SK-N-SH (cell line): ENCODE measurements around the gene ZNF474. TPM values are rescaled to one million over a fixed set of nuclear protein-coding genes. Genes with fewer than 3 reads are reported as not detected.
A peak's percentile ranks its signal among the peaks of the same experiment; 100 is the strongest.

Experiments
- CTCF ChIA-PET: fragments of 300-600, 350-600 bp; formaldehyde crosslinking; extraction: SDS; loops from one replicate; lab custom pipeline; 2021; lab: Yijun Ruan, JAX
- POLR2A ChIA-PET: fragments of 350-600 bp; sonication (Branson Sonifier 250); formaldehyde crosslinking; extraction: SDS; loops from one replicate; lab custom pipeline; 2020; ENCODE audit warnings: antibody characterized with exemption, inconsistent platforms; lab: Yijun Ruan, JAX
- DNase-seq: peaks from one replicate; pipeline ENCODE4 v3.0.0; 2012
- H2AFZ ChIP-seq: fragments of 200-600 bp; sonication (generic); 2 replicates; pipeline ENCODE4 v1.8.1; 2016; ENCODE audit warnings: antibody characterized with exemption, mild to moderate bottlenecking, low read depth
- H3F3A ChIP-seq: fragments of 200-600 bp; sonication (generic); replicated peaks from 2 replicates; pipeline ENCODE3; 2016; ENCODE audit warnings: antibody characterized with exemption, mild to moderate bottlenecking; ENCODE audit not compliant: insufficient read depth
- H3K27ac ChIP-seq, 2 experiments: fragments of 200-500 bp in 1 of 2; fragments of 200-600 bp in 1 of 2; sonication (Bioruptor generic) in 1 of 2; sonication (generic), shearing (Covaris generic) in 1 of 2; 2 replicates each; pipeline versions ENCODE4 v1.5.1 to v1.6.1; 2014 to 2016; ENCODE audit warnings: low read depth in 2 of 2, inconsistent platforms in 1 of 2, low read length in 1 of 2, mild to moderate bottlenecking in 1 of 2, mixed read lengths in 1 of 2
- H3K27me3 ChIP-seq: fragments of 200-600 bp; sonication (generic), shearing (Covaris generic); 2 replicates; pipeline ENCODE4 v1.6.1; 2016; ENCODE audit warnings: mixed run types; ENCODE audit not compliant: insufficient read depth
- H3K36me3 ChIP-seq, 2 experiments: fragments of 200-500 bp in 1 of 2; fragments of 200-600 bp in 1 of 2; sonication (Bioruptor generic) in 1 of 2; sonication (generic) in 1 of 2; replicated peaks in 1 of 2; 2 replicates each; pipeline versions ENCODE3 to v1.5.1; 2014 to 2016; ENCODE audit warnings: low read length in 1 of 2, mild to moderate bottlenecking in 1 of 2; ENCODE audit not compliant: insufficient read depth in 2 of 2, control insufficient read depth in 1 of 2
- H3K4me1 ChIP-seq, 2 experiments: fragments of 200-500 bp in 1 of 2; fragments of 200-600 bp in 1 of 2; sonication (Bioruptor generic) in 1 of 2; sonication (generic), shearing (Covaris generic) in 1 of 2; 2 replicates each; pipeline versions ENCODE4 v1.5.1 to v1.6.1; 2014 to 2016; ENCODE audit warnings: low read depth in 1 of 2, low read length in 1 of 2, mixed run types in 1 of 2; ENCODE audit not compliant: insufficient read depth in 2 of 2, control insufficient read depth in 1 of 2
- H3K4me2 ChIP-seq: fragments of 200-600 bp; sonication (generic), shearing (Covaris generic); 2 replicates; pipeline ENCODE4 v1.6.1; 2017; ENCODE audit warnings: mixed run types
- H3K4me3 ChIP-seq, 2 experiments: fragments of 200-500 bp in 1 of 2; fragments of 200-600 bp in 1 of 2; sonication (Bioruptor generic) in 1 of 2; sonication (generic), shearing (Covaris generic) in 1 of 2; 2 replicates each; pipeline versions ENCODE4 v1.5.1 to v1.8.1; 2014 to 2016; ENCODE audit warnings: low read depth in 2 of 2, inconsistent platforms in 1 of 2, low read length in 1 of 2, mild to moderate bottlenecking in 1 of 2, mixed read lengths in 1 of 2, moderate library complexity in 1 of 2
- H3K79me2 ChIP-seq: fragments of 200-600 bp; sonication (generic); 2 replicates; pipeline ENCODE4 v1.8.1; 2017; ENCODE audit warnings: mild to moderate bottlenecking; ENCODE audit not compliant: insufficient read depth
- H3K9ac ChIP-seq: fragments of 200-600 bp; sonication (generic); 2 replicates; pipeline ENCODE4 v1.6.1; 2017; ENCODE audit warnings: mixed run types
- H3K9me2 ChIP-seq: fragments of 200-600 bp; sonication (generic); 2 replicates; pipeline ENCODE4 v1.6.1; 2017; ENCODE audit warnings: mixed run types
- H3K9me3 ChIP-seq: fragments of 200-600 bp; sonication (generic); 2 replicates; pipeline ENCODE4 v1.6.1; 2017; ENCODE audit warnings: mixed run types, mild to moderate bottlenecking, moderate library complexity
- H4K20me1 ChIP-seq: fragments of 200-600 bp; sonication (generic); 2 replicates; pipeline ENCODE4 v1.6.1; 2017; ENCODE audit warnings: mild to moderate bottlenecking, mixed run types; ENCODE audit not compliant: insufficient read depth
- FOXM1 ChIP-seq: IDR thresholded peaks from 2 replicates; pipeline ENCODE4 v1.4.0; 2012; ENCODE audit warnings: low read depth, mild to moderate bottlenecking
- MXI1 ChIP-seq: IDR thresholded peaks from 2 replicates; pipeline ENCODE4 v1.6.1; 2012; ENCODE audit warnings: mild to moderate bottlenecking, low read depth, low read length, improper control_type of control experiment
- RAD21 ChIP-seq: IDR thresholded peaks from 2 replicates; pipeline ENCODE4 v1.6.1; 2012; ENCODE audit warnings: mild to moderate bottlenecking, low read length
- RCOR1 ChIP-seq: fragments of 150-350 bp; IDR thresholded peaks from 2 replicates; pipeline ENCODE4 v1.6.1; 2017; ENCODE audit warnings: antibody characterized with exemption, low read length
- RXRA ChIP-seq: IDR thresholded peaks from 2 replicates; pipeline ENCODE4 v1.4.0; 2012; ENCODE audit warnings: low read depth, mild to moderate bottlenecking, borderline replicate concordance
- SMC3 ChIP-seq: IDR thresholded peaks from 2 replicates; pipeline ENCODE4 v1.6.1; 2012; ENCODE audit warnings: low read depth, low read length, improper control_type of control experiment
- TAF1 ChIP-seq: IDR thresholded peaks from 2 replicates; pipeline ENCODE4 v1.6.1; 2012; ENCODE audit warnings: low read depth, mild to moderate bottlenecking, low read length, moderate library complexity, borderline replicate concordance
- TEAD4 ChIP-seq: IDR thresholded peaks from 2 replicates; pipeline ENCODE4 v1.4.0; 2012; ENCODE audit warnings: mild to moderate bottlenecking, borderline replicate concordance; ENCODE audit not compliant: insufficient read depth
- YY1 ChIP-seq: IDR thresholded peaks from 2 replicates; pipeline ENCODE4 v1.4.0; 2012; ENCODE audit warnings: low read depth, mild to moderate bottlenecking
- WGBS: methylation state at CpG from one replicate; pipeline ENCODE4 v1.1.6; 2017; ENCODE audit warnings: low lambda C conversion rate; 5-methylcytosine and 5-hydroxymethylcytosine counted together
- polyA plus RNA-seq, 3 experiments: library from polyadenylated mRNA; depleted of rRNA; stranded (reverse); fragments of >200 nt; gene quantifications; 2 replicates each; pipeline ENCODE4 v1.2.3, GENCODE V29; 2012
- TF ChIP-seq, protein P1 (sequence below): fragments of 200-600 bp; sonication (generic); IDR thresholded peaks from 2 replicates; pipeline ENCODE4 v1.6.1; 2017; ENCODE audit warnings: antibody characterized with exemption, mild to moderate bottlenecking, moderate library complexity
- TF ChIP-seq, protein P2 (sequence below): IDR thresholded peaks from 2 replicates; pipeline ENCODE4 v1.4.0; 2012; ENCODE audit warnings: low read depth, borderline replicate concordance
- TF ChIP-seq, protein P3 (sequence below): IDR thresholded peaks from 2 replicates; pipeline ENCODE4 v1.6.1; 2012; ENCODE audit warnings: mild to moderate bottlenecking, low read depth, low read length, moderate library complexity
- TF ChIP-seq, protein P4 (sequence below): IDR thresholded peaks from 2 replicates; pipeline ENCODE4 v1.4.0; 2012; ENCODE audit warnings: low read depth, borderline replicate concordance

The ZNF474 gene
- polyA plus RNA-seq, 1 of the 3 experiments (the other 2 are of a cell fraction), result 0.08 TPM

DNA sequence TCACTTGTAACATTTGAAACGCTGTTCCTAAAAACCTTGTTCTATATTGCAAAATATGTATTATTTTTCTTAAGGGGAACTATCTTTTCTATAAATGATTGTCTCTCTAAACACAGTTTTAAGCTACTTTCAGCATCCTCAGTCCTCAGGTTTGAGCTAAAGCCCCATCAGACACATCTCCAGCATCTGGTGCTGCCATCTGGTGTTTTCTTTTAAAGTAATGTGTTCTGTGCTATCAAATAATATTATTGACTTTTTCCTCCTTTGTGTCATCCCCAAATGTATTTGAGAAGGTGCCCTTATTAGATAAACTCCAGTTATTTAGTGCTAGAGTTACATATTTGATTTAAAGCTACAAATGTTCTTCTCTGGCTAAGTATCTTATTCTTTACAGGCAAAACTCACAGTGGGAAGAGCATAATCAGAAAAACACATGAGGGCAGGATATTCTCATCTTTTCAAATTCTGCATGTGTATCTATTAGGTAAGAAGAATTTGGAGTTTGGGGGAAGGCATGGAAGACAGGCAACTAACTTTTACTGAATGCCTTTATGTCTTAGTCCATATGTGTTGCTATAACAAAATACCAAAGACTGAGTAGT is 27.5 kb downstream of the ZNF474 start:
- H3K79me2 ChIP-seq, result no peaks in the 10 kb centered on the region
- H3K4me3 ChIP-seq, result no peak overlapping the region
- H3K36me3 ChIP-seq, result no peaks in the 10 kb centered on the region
- POLR2A ChIA-PET, result interaction anchor here (0.6 kb wide), 1 partner anchor 189 kb away, joined by 3 read pairs; no protein-coding TSS in a partner anchor
- H3K27me3 ChIP-seq, result no peaks in the 10 kb centered on the region
- peaks cover 34% of the 10 kb centered on the region for H3F3A ChIP-seq
- H3K27ac ChIP-seq, result 0 out of 4 replicates have a peak overlapping the region, but pooled peaks of 1 of the 2 experiments have one; percentile 23
- no peaks in the 10 kb centered on the region for H3K9me3 ChIP-seq
- 8% methylated on average over 1 of the region's 1 CpG for WGBS
- no peaks in the 10 kb centered on the region for H3K9me2 ChIP-seq
- H3K4me2 ChIP-seq, result no peak overlapping the region
- H3K4me1 ChIP-seq, result peaks cover 3 to 33% of the 10 kb centered on the region in 2 experiments
- TF ChIP-seq YY1 (no peak), SMC3 (peak; percentile 53), RCOR1 (peak; percentile 13; the same call in 1 of the 2 replicates), TEAD4 (no peak), FOXM1 (no peak), TAF1 (no peak), RAD21 (peak; percentile 75), MXI1 (no peak), RXRA (no peak)
- TF ChIP-seq, protein P1, sequence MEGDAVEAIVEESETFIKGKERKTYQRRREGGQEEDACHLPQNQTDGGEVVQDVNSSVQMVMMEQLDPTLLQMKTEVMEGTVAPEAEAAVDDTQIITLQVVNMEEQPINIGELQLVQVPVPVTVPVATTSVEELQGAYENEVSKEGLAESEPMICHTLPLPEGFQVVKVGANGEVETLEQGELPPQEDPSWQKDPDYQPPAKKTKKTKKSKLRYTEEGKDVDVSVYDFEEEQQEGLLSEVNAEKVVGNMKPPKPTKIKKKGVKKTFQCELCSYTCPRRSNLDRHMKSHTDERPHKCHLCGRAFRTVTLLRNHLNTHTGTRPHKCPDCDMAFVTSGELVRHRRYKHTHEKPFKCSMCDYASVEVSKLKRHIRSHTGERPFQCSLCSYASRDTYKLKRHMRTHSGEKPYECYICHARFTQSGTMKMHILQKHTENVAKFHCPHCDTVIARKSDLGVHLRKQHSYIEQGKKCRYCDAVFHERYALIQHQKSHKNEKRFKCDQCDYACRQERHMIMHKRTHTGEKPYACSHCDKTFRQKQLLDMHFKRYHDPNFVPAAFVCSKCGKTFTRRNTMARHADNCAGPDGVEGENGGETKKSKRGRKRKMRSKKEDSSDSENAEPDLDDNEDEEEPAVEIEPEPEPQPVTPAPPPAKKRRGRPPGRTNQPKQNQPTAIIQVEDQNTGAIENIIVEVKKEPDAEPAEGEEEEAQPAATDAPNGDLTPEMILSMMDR, result peak; percentile 71
- TF ChIP-seq, protein P2, sequence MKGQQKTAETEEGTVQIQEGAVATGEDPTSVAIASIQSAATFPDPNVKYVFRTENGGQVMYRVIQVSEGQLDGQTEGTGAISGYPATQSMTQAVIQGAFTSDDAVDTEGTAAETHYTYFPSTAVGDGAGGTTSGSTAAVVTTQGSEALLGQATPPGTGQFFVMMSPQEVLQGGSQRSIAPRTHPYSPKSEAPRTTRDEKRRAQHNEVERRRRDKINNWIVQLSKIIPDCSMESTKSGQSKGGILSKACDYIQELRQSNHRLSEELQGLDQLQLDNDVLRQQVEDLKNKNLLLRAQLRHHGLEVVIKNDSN, result no peak
- TF ChIP-seq, protein P3, sequence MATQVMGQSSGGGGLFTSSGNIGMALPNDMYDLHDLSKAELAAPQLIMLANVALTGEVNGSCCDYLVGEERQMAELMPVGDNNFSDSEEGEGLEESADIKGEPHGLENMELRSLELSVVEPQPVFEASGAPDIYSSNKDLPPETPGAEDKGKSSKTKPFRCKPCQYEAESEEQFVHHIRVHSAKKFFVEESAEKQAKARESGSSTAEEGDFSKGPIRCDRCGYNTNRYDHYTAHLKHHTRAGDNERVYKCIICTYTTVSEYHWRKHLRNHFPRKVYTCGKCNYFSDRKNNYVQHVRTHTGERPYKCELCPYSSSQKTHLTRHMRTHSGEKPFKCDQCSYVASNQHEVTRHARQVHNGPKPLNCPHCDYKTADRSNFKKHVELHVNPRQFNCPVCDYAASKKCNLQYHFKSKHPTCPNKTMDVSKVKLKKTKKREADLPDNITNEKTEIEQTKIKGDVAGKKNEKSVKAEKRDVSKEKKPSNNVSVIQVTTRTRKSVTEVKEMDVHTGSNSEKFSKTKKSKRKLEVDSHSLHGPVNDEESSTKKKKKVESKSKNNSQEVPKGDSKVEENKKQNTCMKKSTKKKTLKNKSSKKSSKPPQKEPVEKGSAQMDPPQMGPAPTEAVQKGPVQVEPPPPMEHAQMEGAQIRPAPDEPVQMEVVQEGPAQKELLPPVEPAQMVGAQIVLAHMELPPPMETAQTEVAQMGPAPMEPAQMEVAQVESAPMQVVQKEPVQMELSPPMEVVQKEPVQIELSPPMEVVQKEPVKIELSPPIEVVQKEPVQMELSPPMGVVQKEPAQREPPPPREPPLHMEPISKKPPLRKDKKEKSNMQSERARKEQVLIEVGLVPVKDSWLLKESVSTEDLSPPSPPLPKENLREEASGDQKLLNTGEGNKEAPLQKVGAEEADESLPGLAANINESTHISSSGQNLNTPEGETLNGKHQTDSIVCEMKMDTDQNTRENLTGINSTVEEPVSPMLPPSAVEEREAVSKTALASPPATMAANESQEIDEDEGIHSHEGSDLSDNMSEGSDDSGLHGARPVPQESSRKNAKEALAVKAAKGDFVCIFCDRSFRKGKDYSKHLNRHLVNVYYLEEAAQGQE, result no peak
- TF ChIP-seq, protein P4, sequence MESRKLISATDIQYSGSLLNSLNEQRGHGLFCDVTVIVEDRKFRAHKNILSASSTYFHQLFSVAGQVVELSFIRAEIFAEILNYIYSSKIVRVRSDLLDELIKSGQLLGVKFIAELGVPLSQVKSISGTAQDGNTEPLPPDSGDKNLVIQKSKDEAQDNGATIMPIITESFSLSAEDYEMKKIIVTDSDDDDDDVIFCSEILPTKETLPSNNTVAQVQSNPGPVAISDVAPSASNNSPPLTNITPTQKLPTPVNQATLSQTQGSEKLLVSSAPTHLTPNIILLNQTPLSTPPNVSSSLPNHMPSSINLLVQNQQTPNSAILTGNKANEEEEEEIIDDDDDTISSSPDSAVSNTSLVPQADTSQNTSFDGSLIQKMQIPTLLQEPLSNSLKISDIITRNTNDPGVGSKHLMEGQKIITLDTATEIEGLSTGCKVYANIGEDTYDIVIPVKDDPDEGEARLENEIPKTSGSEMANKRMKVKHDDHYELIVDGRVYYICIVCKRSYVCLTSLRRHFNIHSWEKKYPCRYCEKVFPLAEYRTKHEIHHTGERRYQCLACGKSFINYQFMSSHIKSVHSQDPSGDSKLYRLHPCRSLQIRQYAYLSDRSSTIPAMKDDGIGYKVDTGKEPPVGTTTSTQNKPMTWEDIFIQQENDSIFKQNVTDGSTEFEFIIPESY, result no peak
- H2AFZ ChIP-seq, result peak overlapping the region; percentile 9; the same call in 1 of the 2 replicates
- DNase-seq, result peak; percentile 55
- no peak overlapping the region; the same call in 1 of the 2 replicates for H3K9ac ChIP-seq
- CTCF ChIA-PET, result interaction anchor here (0.7 to 1.9 kb wide), 15 partner anchors 11 to 190 kb away, joined by 3 to 15 read pairs (median 4); partner anchors contain the start of gene LOX
- no peaks in the 10 kb centered on the region for H4K20me1 ChIP-seq
